IMR-90 (cell line): ENCODE data around the gene KIF12.

Source experiments
- CEBPB ChIP-seq: IDR thresholded peaks from 2 replicates; pipeline ENCODE4 v1.6.1; 2012; ENCODE audit warnings: low read depth, low read length, improper control_type of control experiment
- CTCF ChIP-seq: conservative IDR thresholded peaks from 2 replicates; pipeline ENCODE4 v1.5.1; 2012; ENCODE audit warnings: mild to moderate bottlenecking, low read depth, low read length, improper control_type of control experiment
- MAZ ChIP-seq: IDR thresholded peaks from 2 replicates; pipeline ENCODE4 v1.6.1; 2012; ENCODE audit warnings: low read depth, mild to moderate bottlenecking, low read length, improper control_type of control experiment, moderate library complexity, borderline replicate concordance
- MXI1 ChIP-seq: IDR thresholded peaks from 2 replicates; pipeline ENCODE4 v1.6.1; 2012; ENCODE audit warnings: low read depth, mild to moderate bottlenecking, low read length, moderate library complexity, borderline replicate concordance
- NFE2L2 ChIP-seq: fragments of 150-350 bp; IDR thresholded peaks from 2 replicates; pipeline ENCODE4 v1.6.1; 2016; ENCODE audit warnings: low read depth, mild to moderate bottlenecking, low read length
- POLR2A ChIP-seq: IDR thresholded peaks from 2 replicates; pipeline ENCODE4 v1.6.1; 2012; ENCODE audit warnings: mild to moderate bottlenecking, low read depth, low read length
- RAD21 ChIP-seq: IDR thresholded peaks from 2 replicates; pipeline ENCODE4 v1.6.1; 2012; ENCODE audit warnings: low read length, improper control_type of control experiment
- USF2 ChIP-seq: fragments of 150-350 bp; IDR thresholded peaks from 2 replicates; pipeline ENCODE4 v1.6.1; 2017; ENCODE audit warnings: mild to moderate bottlenecking, antibody characterized with exemption, low read length, low read depth

GRCh38 chr9:114090798-114091197, 8.3 kb downstream of the KIF12 start:
- TF ChIP-seq MXI1, result no peak
- no peak for TF ChIP-seq POLR2A
- no peak for TF ChIP-seq CTCF
- no peak for TF ChIP-seq USF2
- TF ChIP-seq NFE2L2, result no peak
- TF ChIP-seq MAZ, result no peak
- TF ChIP-seq CEBPB, result no peak
- no peak for TF ChIP-seq RAD21
